Right atrium auricular region (tissue), 2 donors: ENCODE measurements around the gene FBXO42. TPM values are rescaled to one million over a fixed set of nuclear protein-coding genes. Genes with fewer than 3 reads are reported as not detected.

Experiments
- DNase-seq: peaks from one replicate; pipeline ENCODE4 v3.0.0-alpha.2; 2019; ENCODE audit warnings: low spot score
- H3K27ac ChIP-seq, 2 donors: fragments of 200-600 bp; sonication (generic); 1 replicate in 1 of 2; 2 replicates in 1 of 2; pipeline ENCODE4 v1.5.1; 2016 to 2019
- H3K27me3 ChIP-seq, 2 donors: fragments of 200-600 bp; sonication (generic); one replicate each; pipeline versions ENCODE4 v1.5.1 to v1.6.0; 2017 to 2019
- H3K36me3 ChIP-seq: fragments of 200-600 bp; sonication (generic); one replicate; pipeline ENCODE4 v1.5.1; 2016
- H3K4me1 ChIP-seq, 2 donors: fragments of 200-600 bp; sonication (generic); one replicate each; pipeline versions ENCODE4 v1.5.1 to v1.6.0; 2017 to 2019
- H3K4me3 ChIP-seq, 2 donors: fragments of 200-600 bp; sonication (generic); 1 replicate in 1 of 2; 2 replicates in 1 of 2; pipeline ENCODE4 v1.5.1; 2017 to 2019; ENCODE audit warnings: mild to moderate bottlenecking in 1 of 2, moderate library complexity in 1 of 2
- H3K9me3 ChIP-seq, 2 donors: fragments of 200-600 bp; sonication (generic); one replicate each; pipeline ENCODE4 v1.5.1; 2019
- total RNA-seq, 2 donors: library from RNA; depleted of rRNA; stranded (reverse); fragments of >200 nt; gene quantifications; one replicate each; pipeline ENCODE4 v1.1.0, GENCODE V29; 2016
- TF ChIP-seq, protein P1 (sequence below), 2 donors: fragments of 200-600 bp; sonication (generic); IDR thresholded peaks; one replicate each; pipeline ENCODE4 v1.5.1; 2019; ENCODE audit warnings: antibody characterized with exemption in 2 of 2

FBXO42 gene
- total RNA-seq, 2 donors from 2014 or later, result 11.9 to 16.5 TPM

GRCh38 chr1:16202281-16203210 is 149.7 kb downstream of the FBXO42 start:
- DNase-seq, result no peak
- Histone ChIP-seq H3K27ac (no peak overlapping the region), H3K4me3 (no peak overlapping the region), H3K27me3 (no peaks in the 10 kb centered on the region), H3K9me3 (no peaks in the 10 kb centered on the region), H3K4me1 (peaks cover 0 to 15% of the 10 kb centered on the region in 2 donors), H3K36me3 (no peaks in the 10 kb centered on the region)
- TF ChIP-seq, protein P1, sequence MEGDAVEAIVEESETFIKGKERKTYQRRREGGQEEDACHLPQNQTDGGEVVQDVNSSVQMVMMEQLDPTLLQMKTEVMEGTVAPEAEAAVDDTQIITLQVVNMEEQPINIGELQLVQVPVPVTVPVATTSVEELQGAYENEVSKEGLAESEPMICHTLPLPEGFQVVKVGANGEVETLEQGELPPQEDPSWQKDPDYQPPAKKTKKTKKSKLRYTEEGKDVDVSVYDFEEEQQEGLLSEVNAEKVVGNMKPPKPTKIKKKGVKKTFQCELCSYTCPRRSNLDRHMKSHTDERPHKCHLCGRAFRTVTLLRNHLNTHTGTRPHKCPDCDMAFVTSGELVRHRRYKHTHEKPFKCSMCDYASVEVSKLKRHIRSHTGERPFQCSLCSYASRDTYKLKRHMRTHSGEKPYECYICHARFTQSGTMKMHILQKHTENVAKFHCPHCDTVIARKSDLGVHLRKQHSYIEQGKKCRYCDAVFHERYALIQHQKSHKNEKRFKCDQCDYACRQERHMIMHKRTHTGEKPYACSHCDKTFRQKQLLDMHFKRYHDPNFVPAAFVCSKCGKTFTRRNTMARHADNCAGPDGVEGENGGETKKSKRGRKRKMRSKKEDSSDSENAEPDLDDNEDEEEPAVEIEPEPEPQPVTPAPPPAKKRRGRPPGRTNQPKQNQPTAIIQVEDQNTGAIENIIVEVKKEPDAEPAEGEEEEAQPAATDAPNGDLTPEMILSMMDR (IDR thresholded peaks at IDR 0.05), result no peak

DNA sequence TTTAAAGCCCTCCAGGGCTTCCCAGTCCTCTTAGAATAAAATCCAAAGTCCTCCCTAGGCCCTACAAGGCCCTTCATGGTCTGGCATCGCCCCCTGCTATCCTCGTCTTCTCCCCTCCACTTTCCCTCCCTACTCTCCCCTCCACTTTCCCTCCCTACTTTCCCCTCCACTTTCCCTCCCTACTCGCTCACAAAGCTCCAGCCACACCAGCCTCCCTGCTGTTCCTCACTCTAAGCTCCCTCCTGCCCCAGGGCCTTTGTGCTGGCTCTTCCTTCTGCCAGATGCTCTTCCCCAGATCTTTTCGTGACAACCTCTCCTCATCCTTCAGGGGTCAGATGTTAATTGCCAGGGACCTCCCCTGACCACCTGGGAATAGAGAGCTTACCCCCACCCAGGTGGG is 152.6 kb downstream of the FBXO42 start:
- H3K4me1 ChIP-seq, result no peaks in the 10 kb centered on the region
- TF ChIP-seq, protein P1 (IDR thresholded peaks at IDR 0.05), result no peak
- H3K27me3 ChIP-seq, result no peaks in the 10 kb centered on the region
- no peaks in the 10 kb centered on the region for H3K9me3 ChIP-seq
- no peak overlapping the region for H3K4me3 ChIP-seq
- H3K27ac ChIP-seq, result no peak overlapping the region
- H3K36me3 ChIP-seq, result no peaks in the 10 kb centered on the region
- DNase-seq, result no peak

GRCh38 chr1:16199157-16199501 is 153.2 kb downstream of the FBXO42 start:
- Histone ChIP-seq H3K36me3 (no peaks in the 10 kb centered on the region), H3K27ac (no peak overlapping the region), H3K4me1 (no peaks in the 10 kb centered on the region), H3K9me3 (no peaks in the 10 kb centered on the region), H3K4me3 (no peak overlapping the region), H3K27me3 (no peaks in the 10 kb centered on the region)
- DNase-seq, result no peak
- TF ChIP-seq, protein P1 (IDR thresholded peaks at IDR 0.05), result no peak

DNA sequence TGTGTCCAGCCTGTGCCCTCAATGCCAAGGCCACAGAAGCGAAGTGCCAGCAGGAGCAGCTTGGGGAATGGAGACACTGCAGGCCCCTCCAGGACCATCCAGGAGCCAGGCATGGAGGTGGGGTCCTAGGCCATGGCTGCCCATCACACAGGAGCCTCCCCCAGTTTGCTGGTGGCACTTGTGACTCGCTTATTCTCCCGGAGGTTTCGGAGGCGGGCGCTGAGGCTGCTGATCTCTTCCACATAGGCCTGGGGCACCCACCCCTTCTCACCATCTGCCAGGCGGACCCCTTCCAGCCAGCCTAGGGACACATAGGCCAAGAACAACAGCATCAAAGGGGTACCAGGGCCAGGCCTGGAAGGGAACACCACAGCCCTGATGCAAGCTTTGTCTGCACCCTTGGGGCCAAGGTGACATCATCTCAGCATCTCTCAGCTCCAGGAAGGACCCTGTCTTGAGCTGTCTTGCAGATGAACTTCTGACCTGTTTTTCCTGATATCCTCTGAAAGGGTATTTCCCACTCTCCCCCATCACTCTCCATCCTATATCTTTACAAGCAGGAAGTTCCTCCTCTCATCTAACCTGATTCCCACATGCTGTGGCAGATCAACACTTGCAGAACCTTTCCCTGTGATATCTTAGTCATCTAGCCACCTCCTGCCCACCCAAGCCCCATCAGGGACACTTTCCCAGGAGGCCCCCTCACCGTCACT is 153.7 kb downstream of the FBXO42 start:
- Histone ChIP-seq H3K27ac (no peak overlapping the region), H3K36me3 (no peaks in the 10 kb centered on the region), H3K4me1 (no peaks in the 10 kb centered on the region), H3K27me3 (no peaks in the 10 kb centered on the region), H3K4me3 (no peak overlapping the region), H3K9me3 (no peaks in the 10 kb centered on the region)
- TF ChIP-seq, protein P1 (IDR thresholded peaks at IDR 0.05), result no peak
- no peak for DNase-seq

DNA sequence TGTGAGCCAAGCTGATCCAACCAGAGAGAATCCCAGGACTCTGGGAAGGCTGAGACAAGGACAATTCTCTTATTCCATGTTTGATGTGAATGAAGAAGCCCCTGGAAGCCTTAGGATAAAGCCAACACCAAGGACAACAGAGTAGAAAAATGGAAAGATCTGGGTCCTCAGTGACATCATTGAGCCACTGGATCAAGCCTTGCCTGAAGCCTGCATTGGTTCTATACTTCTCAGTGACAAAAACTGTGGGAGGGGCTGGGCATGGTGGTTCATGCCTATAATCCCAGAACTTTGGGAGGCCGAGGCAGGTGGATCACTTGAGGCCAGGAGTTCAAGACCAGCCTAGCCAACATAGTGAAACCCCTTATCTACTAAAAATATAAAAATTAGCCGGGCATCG is 155.4 kb downstream of the FBXO42 start:
- H3K27me3 ChIP-seq, result no peaks in the 10 kb centered on the region
- TF ChIP-seq, protein P1 (IDR thresholded peaks at IDR 0.05), result no peak
- H3K27ac ChIP-seq, result no peak overlapping the region
- no peaks in the 10 kb centered on the region for H3K4me1 ChIP-seq
- H3K9me3 ChIP-seq, result no peaks in the 10 kb centered on the region
- no peak overlapping the region for H3K4me3 ChIP-seq
- H3K36me3 ChIP-seq, result no peaks in the 10 kb centered on the region
- no peak for DNase-seq

Other genes with a start within 250 kb of the FBXO42 start
- 10 to 100 TPM; 17.5 to 43.5 TPM for gene EPHA2, start 196.4 kb downstream of the FBXO42 start, total RNA-seq
- gene ARHGEF19, start 139.8 kb downstream of the FBXO42 start, total RNA-seq, result 1 to 10 TPM; 1.5 to 4.8 TPM
- gene CPLANE2, start 115.3 kb downstream of the FBXO42 start, total RNA-seq, result 1 to 10 TPM; 4.4 to 5.0 TPM
- 10 to 100 TPM; 54.4 to 81.2 TPM for gene SZRD1, start 14.8 kb upstream of the FBXO42 start, total RNA-seq
- not detected for gene SPATA21, start 84.9 kb upstream of the FBXO42 start, total RNA-seq
- gene NECAP2, start 88.2 kb upstream of the FBXO42 start, total RNA-seq, result 10 to 100 TPM; 16.2 to 29.9 TPM
- not detected for gene RNU1-1, start 161.8 kb upstream of the FBXO42 start, total RNA-seq